Omental fat pad (tissue), 4 donors: ENCODE data around the gene ARHGEF4. TPM values are rescaled to one million over a fixed set of nuclear protein-coding genes. Genes with fewer than 3 reads are reported as not detected.

Experiments used
- ATAC-seq: fragments of 150-250 bp; one replicate; pipeline ENCODE4 v1.9.1; 2016; ENCODE audit warnings: mild to moderate bottlenecking, moderate library complexity; ENCODE audit not compliant: low FRiP score
- DNase-seq: peaks from one replicate; pipeline ENCODE4 v3.0.0-alpha.2; 2019; ENCODE audit warnings: low spot score
- CTCF ChIP-seq, 3 donors: fragments of 450-650 bp; IDR thresholded peaks; one replicate each; pipeline ENCODE4 v1.5.1; 2016 to 2017; ENCODE audit warnings: antibody characterized with exemption in 3 of 3, mild to moderate bottlenecking in 3 of 3, moderate library complexity in 2 of 3
- total RNA-seq, 4 donors: library from RNA; depleted of rRNA; stranded (reverse); fragments of >200 nt; gene quantifications; one replicate each; pipeline ENCODE4 v1.1.0, GENCODE V29; 2016

The ARHGEF4 gene
- total RNA-seq, 4 donors from 2014 or later: 2.0 to 18.0 (median 15.0) TPM

- TF ChIP-seq CTCF (IDR thresholded peaks at IDR 0.05): no peak
- ATAC-seq (no peak), DNase-seq (no peak)
Measured at GRCh38 chr2:130869441-130870160, 32.9 kb downstream of the ARHGEF4 start.

- TF ChIP-seq CTCF (IDR thresholded peaks at IDR 0.05): no peak
- ATAC-seq (no peak), DNase-seq (no peak)
Measured at GRCh38 chr2:130870161-130870485, 33.4 kb downstream of the ARHGEF4 start.

GRCh38 chr2:130870779-130871178 is 34.1 kb downstream of the ARHGEF4 start:
- DNase-seq (no peak), ATAC-seq (no peak)
- TF ChIP-seq CTCF (IDR thresholded peaks at IDR 0.05): no peak

GRCh38 chr2:130871843-130872740 is 35.4 kb downstream of the ARHGEF4 start:
- DNase-seq: no peak
- no peak for ATAC-seq
- no peak for TF ChIP-seq CTCF (IDR thresholded peaks at IDR 0.05)

- no peak for TF ChIP-seq CTCF (IDR thresholded peaks at IDR 0.05)
- no peak for DNase-seq
- ATAC-seq: no peak
Measured at GRCh38 chr2:130872741-130873125, 36.0 kb downstream of the ARHGEF4 start.

- peak; percentile 70 for DNase-seq
- TF ChIP-seq CTCF (IDR thresholded peaks at IDR 0.05): no peak
Measured at GRCh38 chr2:130873700-130874346, 37.1 kb downstream of the ARHGEF4 start.

More at GRCh38 chr2:130873700-130874346, 37.1 kb downstream of the ARHGEF4 start:
- no peak for ATAC-seq
